ENCODE results near the gene GRIA3.

- TF ChIP-seq, protein P1, sequence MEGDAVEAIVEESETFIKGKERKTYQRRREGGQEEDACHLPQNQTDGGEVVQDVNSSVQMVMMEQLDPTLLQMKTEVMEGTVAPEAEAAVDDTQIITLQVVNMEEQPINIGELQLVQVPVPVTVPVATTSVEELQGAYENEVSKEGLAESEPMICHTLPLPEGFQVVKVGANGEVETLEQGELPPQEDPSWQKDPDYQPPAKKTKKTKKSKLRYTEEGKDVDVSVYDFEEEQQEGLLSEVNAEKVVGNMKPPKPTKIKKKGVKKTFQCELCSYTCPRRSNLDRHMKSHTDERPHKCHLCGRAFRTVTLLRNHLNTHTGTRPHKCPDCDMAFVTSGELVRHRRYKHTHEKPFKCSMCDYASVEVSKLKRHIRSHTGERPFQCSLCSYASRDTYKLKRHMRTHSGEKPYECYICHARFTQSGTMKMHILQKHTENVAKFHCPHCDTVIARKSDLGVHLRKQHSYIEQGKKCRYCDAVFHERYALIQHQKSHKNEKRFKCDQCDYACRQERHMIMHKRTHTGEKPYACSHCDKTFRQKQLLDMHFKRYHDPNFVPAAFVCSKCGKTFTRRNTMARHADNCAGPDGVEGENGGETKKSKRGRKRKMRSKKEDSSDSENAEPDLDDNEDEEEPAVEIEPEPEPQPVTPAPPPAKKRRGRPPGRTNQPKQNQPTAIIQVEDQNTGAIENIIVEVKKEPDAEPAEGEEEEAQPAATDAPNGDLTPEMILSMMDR (IDR thresholded peaks at IDR 0.05) = no peak
- TF ChIP-seq POLR2A (IDR thresholded peaks at IDR 0.05) = no peak
These were observed 127.4 kb downstream of the GRIA3 start for GRCh38 chrX:123311486-123311885.
